K562 (cell line): ENCODE results near the gene PSMB2. TPM values are rescaled to one million over a fixed set of nuclear protein-coding genes. Genes with fewer than 3 reads are reported as not detected.
A peak's percentile ranks its signal among the peaks of the same experiment; 100 is the strongest.

Source experiments
- ARID2 ChIP-seq: fragments of 450-650 bp; IDR thresholded peaks from 2 replicates; pipeline ENCODE4 v1.6.1; 2017; ENCODE audit warnings: antibody characterized with exemption, mild to moderate bottlenecking
- BCL6 ChIP-seq: fragments of 250-450 bp; sonication (Bioruptor Pico); IDR thresholded peaks from 2 replicates; pipeline ENCODE4 v1.4.0; 2020
- CAMTA2 ChIP-seq: fragments of 250-450 bp; sonication (Bioruptor Pico); conservative IDR thresholded peaks from 2 replicates; pipeline ENCODE4 v1.5.1; 2022
- DDX20 ChIP-seq: fragments of 450-650 bp; IDR thresholded peaks from 2 replicates; pipeline ENCODE4 v1.6.1; 2016; ENCODE audit warnings: missing genetic modification characterization, low read depth, mild to moderate bottlenecking, missing compliant biosample characterization, moderate library complexity
- ETV1 ChIP-seq: fragments of 450-650 bp; conservative IDR thresholded peaks from 2 replicates; pipeline ENCODE4 v1.6.1; 2016; ENCODE audit warnings: missing genetic modification characterization, control low read depth, low read depth, missing compliant biosample characterization
- PHB2 ChIP-seq: fragments of 450-650 bp; IDR thresholded peaks from 2 replicates; pipeline ENCODE4 v1.6.1; 2017; ENCODE audit warnings: low read depth
- SMC3 ChIP-seq: conservative IDR thresholded peaks from 2 replicates; pipeline ENCODE4 v1.6.1; 2011; ENCODE audit warnings: low read depth, low read length, improper control_type of control experiment; ENCODE audit not compliant: insufficient read depth
- ZNF140 ChIP-seq: fragments of 250-450 bp; sonication (Bioruptor Pico); IDR thresholded peaks from 2 replicates; pipeline ENCODE4 v1.8.0; 2021; ENCODE audit warnings: moderate library complexity, mild to moderate bottlenecking, inconsistent platforms
- ZNF764 ChIP-seq: fragments of 250-450 bp; sonication (Bioruptor Pico); IDR thresholded peaks from 2 replicates; pipeline ENCODE4 v1.4.0; 2020; ENCODE audit warnings: low read depth, mild to moderate bottlenecking, moderate library complexity
- polyA plus RNA-seq, 8 experiments: library from polyadenylated mRNA; depleted of rRNA in 4 of 8; stranded (reverse) in 5 of 8; unstranded in 3 of 8; fragments of >200 nt; fragmentation: Nextera tagmentation in 2 of 8; fragmentation: Illumina TruSeq in 1 of 8; extraction: Ambion mirVana in 2 of 8; extraction: Trizol in 1 of 8; gene quantifications; 2 replicates each; pipeline versions ENCODE4 v1.2.1 to v1.2.3, GENCODE V29; 2011 to 2014; ENCODE audit warnings: inconsistent platforms in 1 of 8, missing spikeins in 1 of 8
- total RNA-seq, 7 experiments: library from RNA; depleted of rRNA in 6 of 7; stranded (reverse); fragments of >200 nt in 6 of 7; fragmentation: Illumina TruSeq in 2 of 7; extraction: Trizol in 2 of 7; gene quantifications; 2 replicates each; pipeline versions ENCODE4 v1.2.1 to v1.2.3, GENCODE V29; 2011 to 2021; ENCODE audit warnings: low replicate concordance in 1 of 7
- TF ChIP-seq, protein P1 (sequence below): sonication (generic); formaldehyde crosslinking; IDR thresholded peaks from 2 replicates; pipeline ENCODE4 v1.8.0; 2022; ENCODE audit warnings: mild to moderate bottlenecking, missing genetic modification reagents
- TF ChIP-seq, protein P2 (sequence below): sonication (generic); formaldehyde crosslinking; IDR thresholded peaks from 2 replicates; pipeline ENCODE4 v1.8.0; 2022; ENCODE audit warnings: missing genetic modification reagents, mild to moderate bottlenecking, moderate library complexity, borderline replicate concordance
- TF ChIP-seq, protein P3 (sequence below): sonication (generic); formaldehyde crosslinking; IDR thresholded peaks from 2 replicates; pipeline ENCODE4 v1.8.1; 2023; ENCODE audit warnings: mild to moderate bottlenecking, missing genetic modification reagents
- TF ChIP-seq, protein P4 (sequence below): fragments of 450-650 bp; conservative IDR thresholded peaks from 2 replicates; pipeline ENCODE4 v1.6.1; 2016; ENCODE audit warnings: missing genetic modification characterization, low read depth, mild to moderate bottlenecking, control low read depth, missing compliant biosample characterization
- TF ChIP-seq, protein P5 (sequence below), 2 experiments: fragments of 450-650 bp; formaldehyde crosslinking in 1 of 2; IDR thresholded peaks; 2 replicates each; pipeline versions ENCODE4 v1.4.0 to v1.6.1; 2014 to 2020; ENCODE audit warnings: mild to moderate bottlenecking in 2 of 2, borderline replicate concordance in 1 of 2, low read depth in 1 of 2

Gene PSMB2
- total and polyA plus RNA-seq, 9 of the 15 experiments (the other 6 are each of a cell fraction or from before 2014, with no cell fraction given): 71.7 to 543 (median 165) TPM

DNA sequence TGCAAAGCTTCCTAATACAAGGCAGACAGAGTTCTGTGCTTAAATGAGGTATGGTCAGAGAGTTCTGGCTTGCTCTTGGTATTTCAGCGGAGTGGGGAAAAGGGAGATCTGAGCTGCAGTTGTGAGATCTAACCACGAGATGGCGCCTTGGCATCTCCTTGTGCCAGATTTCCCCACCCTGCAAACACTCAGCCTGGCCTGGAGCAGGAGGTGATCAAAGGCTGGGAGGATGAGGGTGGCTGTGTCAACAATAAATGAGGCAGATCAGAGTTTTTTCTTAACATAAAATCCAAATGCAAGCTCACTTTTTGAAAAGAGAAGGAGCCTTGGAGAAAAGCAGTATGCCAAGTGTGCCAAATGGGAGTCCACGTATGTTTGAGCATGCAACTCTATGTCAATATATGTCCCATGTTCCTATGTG lies 72.3 kb downstream of the PSMB2 start (continued):
- TF ChIP-seq, protein P1, sequence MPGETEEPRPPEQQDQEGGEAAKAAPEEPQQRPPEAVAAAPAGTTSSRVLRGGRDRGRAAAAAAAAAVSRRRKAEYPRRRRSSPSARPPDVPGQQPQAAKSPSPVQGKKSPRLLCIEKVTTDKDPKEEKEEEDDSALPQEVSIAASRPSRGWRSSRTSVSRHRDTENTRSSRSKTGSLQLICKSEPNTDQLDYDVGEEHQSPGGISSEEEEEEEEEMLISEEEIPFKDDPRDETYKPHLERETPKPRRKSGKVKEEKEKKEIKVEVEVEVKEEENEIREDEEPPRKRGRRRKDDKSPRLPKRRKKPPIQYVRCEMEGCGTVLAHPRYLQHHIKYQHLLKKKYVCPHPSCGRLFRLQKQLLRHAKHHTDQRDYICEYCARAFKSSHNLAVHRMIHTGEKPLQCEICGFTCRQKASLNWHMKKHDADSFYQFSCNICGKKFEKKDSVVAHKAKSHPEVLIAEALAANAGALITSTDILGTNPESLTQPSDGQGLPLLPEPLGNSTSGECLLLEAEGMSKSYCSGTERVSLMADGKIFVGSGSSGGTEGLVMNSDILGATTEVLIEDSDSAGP (CRISPR knock-in tag): no peak
- TF ChIP-seq ARID2 (peak; percentile 75; the same call in 1 of the 2 replicates), CAMTA2 (no peak), BCL6 (CRISPR knock-in tag) (no peak), PHB2 (no peak), SMC3 (peak; percentile 97), ZNF764 (CRISPR knock-in tag) (no peak), ZNF140 (CRISPR knock-in tag) (no peak), ETV1 (tag) (0 out of 2 replicates have a peak, but pooled peaks have one; percentile 9), DDX20 (no peak)
- TF ChIP-seq, protein P2, sequence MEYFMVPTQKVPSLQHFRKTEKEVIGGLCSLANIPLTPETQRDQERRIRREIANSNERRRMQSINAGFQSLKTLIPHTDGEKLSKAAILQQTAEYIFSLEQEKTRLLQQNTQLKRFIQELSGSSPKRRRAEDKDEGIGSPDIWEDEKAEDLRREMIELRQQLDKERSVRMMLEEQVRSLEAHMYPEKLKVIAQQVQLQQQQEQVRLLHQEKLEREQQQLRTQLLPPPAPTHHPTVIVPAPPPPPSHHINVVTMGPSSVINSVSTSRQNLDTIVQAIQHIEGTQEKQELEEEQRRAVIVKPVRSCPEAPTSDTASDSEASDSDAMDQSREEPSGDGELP (CRISPR knock-in tag): peak; percentile 18; the same call in 1 of the 2 replicates
- TF ChIP-seq, protein P3, sequence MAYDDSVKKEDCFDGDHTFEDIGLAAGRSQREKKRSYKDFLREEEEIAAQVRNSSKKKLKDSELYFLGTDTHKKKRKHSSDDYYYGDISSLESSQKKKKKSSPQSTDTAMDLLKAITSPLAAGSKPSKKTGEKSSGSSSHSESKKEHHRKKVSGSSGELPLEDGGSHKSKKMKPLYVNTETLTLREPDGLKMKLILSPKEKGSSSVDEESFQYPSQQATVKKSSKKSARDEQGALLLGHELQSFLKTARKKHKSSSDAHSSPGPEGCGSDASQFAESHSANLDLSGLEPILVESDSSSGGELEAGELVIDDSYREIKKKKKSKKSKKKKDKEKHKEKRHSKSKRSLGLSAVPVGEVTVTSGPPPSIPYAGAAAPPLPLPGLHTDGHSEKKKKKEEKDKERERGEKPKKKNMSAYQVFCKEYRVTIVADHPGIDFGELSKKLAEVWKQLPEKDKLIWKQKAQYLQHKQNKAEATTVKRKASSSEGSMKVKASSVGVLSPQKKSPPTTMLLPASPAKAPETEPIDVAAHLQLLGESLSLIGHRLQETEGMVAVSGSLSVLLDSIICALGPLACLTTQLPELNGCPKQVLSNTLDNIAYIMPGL (CRISPR knock-in tag): 0 out of 2 replicates have a peak, but pooled peaks have one; percentile 55
- TF ChIP-seq, protein P4, sequence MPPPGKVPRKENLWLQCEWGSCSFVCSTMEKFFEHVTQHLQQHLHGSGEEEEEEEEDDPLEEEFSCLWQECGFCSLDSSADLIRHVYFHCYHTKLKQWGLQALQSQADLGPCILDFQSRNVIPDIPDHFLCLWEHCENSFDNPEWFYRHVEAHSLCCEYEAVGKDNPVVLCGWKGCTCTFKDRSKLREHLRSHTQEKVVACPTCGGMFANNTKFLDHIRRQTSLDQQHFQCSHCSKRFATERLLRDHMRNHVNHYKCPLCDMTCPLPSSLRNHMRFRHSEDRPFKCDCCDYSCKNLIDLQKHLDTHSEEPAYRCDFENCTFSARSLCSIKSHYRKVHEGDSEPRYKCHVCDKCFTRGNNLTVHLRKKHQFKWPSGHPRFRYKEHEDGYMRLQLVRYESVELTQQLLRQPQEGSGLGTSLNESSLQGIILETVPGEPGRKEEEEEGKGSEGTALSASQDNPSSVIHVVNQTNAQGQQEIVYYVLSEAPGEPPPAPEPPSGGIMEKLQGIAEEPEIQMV (tag): no peak
- TF ChIP-seq, protein P5, sequence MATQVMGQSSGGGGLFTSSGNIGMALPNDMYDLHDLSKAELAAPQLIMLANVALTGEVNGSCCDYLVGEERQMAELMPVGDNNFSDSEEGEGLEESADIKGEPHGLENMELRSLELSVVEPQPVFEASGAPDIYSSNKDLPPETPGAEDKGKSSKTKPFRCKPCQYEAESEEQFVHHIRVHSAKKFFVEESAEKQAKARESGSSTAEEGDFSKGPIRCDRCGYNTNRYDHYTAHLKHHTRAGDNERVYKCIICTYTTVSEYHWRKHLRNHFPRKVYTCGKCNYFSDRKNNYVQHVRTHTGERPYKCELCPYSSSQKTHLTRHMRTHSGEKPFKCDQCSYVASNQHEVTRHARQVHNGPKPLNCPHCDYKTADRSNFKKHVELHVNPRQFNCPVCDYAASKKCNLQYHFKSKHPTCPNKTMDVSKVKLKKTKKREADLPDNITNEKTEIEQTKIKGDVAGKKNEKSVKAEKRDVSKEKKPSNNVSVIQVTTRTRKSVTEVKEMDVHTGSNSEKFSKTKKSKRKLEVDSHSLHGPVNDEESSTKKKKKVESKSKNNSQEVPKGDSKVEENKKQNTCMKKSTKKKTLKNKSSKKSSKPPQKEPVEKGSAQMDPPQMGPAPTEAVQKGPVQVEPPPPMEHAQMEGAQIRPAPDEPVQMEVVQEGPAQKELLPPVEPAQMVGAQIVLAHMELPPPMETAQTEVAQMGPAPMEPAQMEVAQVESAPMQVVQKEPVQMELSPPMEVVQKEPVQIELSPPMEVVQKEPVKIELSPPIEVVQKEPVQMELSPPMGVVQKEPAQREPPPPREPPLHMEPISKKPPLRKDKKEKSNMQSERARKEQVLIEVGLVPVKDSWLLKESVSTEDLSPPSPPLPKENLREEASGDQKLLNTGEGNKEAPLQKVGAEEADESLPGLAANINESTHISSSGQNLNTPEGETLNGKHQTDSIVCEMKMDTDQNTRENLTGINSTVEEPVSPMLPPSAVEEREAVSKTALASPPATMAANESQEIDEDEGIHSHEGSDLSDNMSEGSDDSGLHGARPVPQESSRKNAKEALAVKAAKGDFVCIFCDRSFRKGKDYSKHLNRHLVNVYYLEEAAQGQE (IDR thresholded peaks at IDR 0.05; ENCODE audit: borderline replicate concordance): peak; percentile 92
- TF ChIP-seq, protein P5 (CRISPR knock-in tag; IDR thresholded peaks at IDR 0.05; ENCODE audit: low read depth): no peak
